Activated T-helper 17 cell treated with anti-CD3 and anti-CD28 coated beads, Interleukin-2, amount 50 U/mL, for 72 hours (primary cell): ENCODE measurements around the gene CUL5. TPM values are rescaled to one million over a fixed set of nuclear protein-coding genes. Genes with fewer than 3 reads are reported as not detected.
A peak's percentile ranks its signal among the peaks of the same experiment; 100 is the strongest.

ENCODE experiments used
- ATAC-seq: fragments of 150-1000 bp; cut with Tn5 transposase; replicated peaks from 2 replicates; pipeline ENCODE4 v1.10.0; 2021; ENCODE audit warnings: mild to moderate bottlenecking, moderate library complexity
- H3K27ac Mint-ChIP-seq: one replicate; pipeline ENCODE4 v1.8.0; 2022; ENCODE audit warnings: mixed read lengths
- H3K27me3 Mint-ChIP-seq: one replicate; pipeline ENCODE4 v1.8.0; 2022; ENCODE audit warnings: mixed read lengths
- H3K36me3 Mint-ChIP-seq: one replicate; pipeline ENCODE4 v1.8.0; 2022; ENCODE audit warnings: low read depth, mild to moderate bottlenecking, mixed read lengths
- H3K4me1 Mint-ChIP-seq: one replicate; pipeline ENCODE4 v1.8.0; 2022; ENCODE audit warnings: mixed read lengths
- H3K4me3 Mint-ChIP-seq: one replicate; pipeline ENCODE4 v1.8.0; 2022; ENCODE audit warnings: mild to moderate bottlenecking, mixed read lengths
- H3K9me3 Mint-ChIP-seq: one replicate; pipeline ENCODE4 v1.8.0; 2022; ENCODE audit warnings: mixed read lengths
- total RNA-seq, 2 donors: library from RNA; stranded (reverse); gene quantifications; one replicate each; pipeline ENCODE4 v1.2.3, GENCODE V29; 2022

CUL5 gene
- total RNA-seq, result 10 to 100 TPM; 32.3 to 34.4 TPM

- peaks cover 8% of the 10 kb centered on the region for H3K4me1 Mint-ChIP-seq
- H3K36me3 Mint-ChIP-seq, result peaks cover 19% of the 10 kb centered on the region
- peak; percentile 88 for ATAC-seq
- H3K27me3 Mint-ChIP-seq, result no peaks in the 10 kb centered on the region
- H3K27ac Mint-ChIP-seq, result peak within 1 kb of the TSS; percentile 93
- no peaks in the 10 kb centered on the region for H3K9me3 Mint-ChIP-seq
- H3K4me3 Mint-ChIP-seq, result no peak within 1 kb of the TSS
Observed at GRCh38 chr11:108008656-108009496, at the start of gene CUL5. CUL5 (plus strand) TSS chr11:108008898; CDS start chr11:108009349, 451 bp downstream.

- H3K27me3 Mint-ChIP-seq, result peaks cover 11% of the 10 kb centered on the region
- H3K27ac Mint-ChIP-seq, result no peak overlapping the region
- H3K36me3 Mint-ChIP-seq, result no peaks in the 10 kb centered on the region
- no peaks in the 10 kb centered on the region for H3K4me1 Mint-ChIP-seq
- H3K9me3 Mint-ChIP-seq, result no peaks in the 10 kb centered on the region
- no peak for ATAC-seq
- no peak overlapping the region for H3K4me3 Mint-ChIP-seq
Observed at GRCh38 chr11:107961480-107961879, 47.2 kb upstream of the CUL5 start.

GRCh38 chr11:107962181-107962580, 46.5 kb upstream of the CUL5 start:
- Mint-ChIP-seq H3K9me3 (no peaks in the 10 kb centered on the region), H3K4me3 (no peak overlapping the region), H3K36me3 (no peaks in the 10 kb centered on the region), H3K27me3 (peaks cover 4% of the 10 kb centered on the region), H3K4me1 (no peaks in the 10 kb centered on the region), H3K27ac (no peak overlapping the region)
- ATAC-seq, result no peak

- peaks cover 4% of the 10 kb centered on the region for H3K27me3 Mint-ChIP-seq
- no peaks in the 10 kb centered on the region for H3K4me1 Mint-ChIP-seq
- no peak overlapping the region for H3K4me3 Mint-ChIP-seq
- no peak overlapping the region for H3K27ac Mint-ChIP-seq
- ATAC-seq, result no peak
- H3K36me3 Mint-ChIP-seq, result no peaks in the 10 kb centered on the region
- H3K9me3 Mint-ChIP-seq, result no peaks in the 10 kb centered on the region
Observed at GRCh38 chr11:107963091-107963490, 45.6 kb upstream of the CUL5 start.

- ATAC-seq, result no peak
- H3K4me1 Mint-ChIP-seq, result no peaks in the 10 kb centered on the region
- no peak overlapping the region for H3K27ac Mint-ChIP-seq
- no peaks in the 10 kb centered on the region for H3K9me3 Mint-ChIP-seq
- peaks cover 7% of the 10 kb centered on the region for H3K27me3 Mint-ChIP-seq
- no peaks in the 10 kb centered on the region for H3K36me3 Mint-ChIP-seq
- no peak overlapping the region for H3K4me3 Mint-ChIP-seq
Observed at GRCh38 chr11:107969219-107969618, 39.5 kb upstream of the CUL5 start.

- Mint-ChIP-seq H3K27ac (no peak overlapping the region), H3K4me1 (no peaks in the 10 kb centered on the region), H3K9me3 (no peaks in the 10 kb centered on the region), H3K27me3 (peaks cover 7% of the 10 kb centered on the region), H3K36me3 (no peaks in the 10 kb centered on the region), H3K4me3 (no peak overlapping the region)
- no peak for ATAC-seq
Observed at GRCh38 chr11:107970049-107970448, 38.6 kb upstream of the CUL5 start.

- Mint-ChIP-seq H3K27ac (no peak overlapping the region), H3K4me1 (no peaks in the 10 kb centered on the region), H3K27me3 (peaks cover 3% of the 10 kb centered on the region), H3K9me3 (no peaks in the 10 kb centered on the region), H3K36me3 (no peaks in the 10 kb centered on the region), H3K4me3 (no peak overlapping the region)
- ATAC-seq, result no peak
Observed at GRCh38 chr11:107973641-107974040, 35.1 kb upstream of the CUL5 start.

- no peak for ATAC-seq
- Mint-ChIP-seq H3K36me3 (no peaks in the 10 kb centered on the region), H3K4me1 (no peaks in the 10 kb centered on the region), H3K27me3 (peaks cover 6% of the 10 kb centered on the region), H3K27ac (no peak overlapping the region), H3K9me3 (no peaks in the 10 kb centered on the region), H3K4me3 (no peak overlapping the region)
Observed at GRCh38 chr11:107988397-107989158, 20.1 kb upstream of the CUL5 start.

- H3K4me3 Mint-ChIP-seq, result no peak overlapping the region
- H3K36me3 Mint-ChIP-seq, result no peaks in the 10 kb centered on the region
- H3K9me3 Mint-ChIP-seq, result no peaks in the 10 kb centered on the region
- H3K27ac Mint-ChIP-seq, result no peak overlapping the region
- no peak for ATAC-seq
- no peaks in the 10 kb centered on the region for H3K4me1 Mint-ChIP-seq
- peaks cover 18% of the 10 kb centered on the region for H3K27me3 Mint-ChIP-seq
Observed at GRCh38 chr11:107991868-107992414, 16.8 kb upstream of the CUL5 start.

GRCh38 chr11:107996006-107996776, 12.5 kb upstream of the CUL5 start:
- no peak for ATAC-seq
- Mint-ChIP-seq H3K4me1 (no peaks in the 10 kb centered on the region), H3K27ac (no peak overlapping the region), H3K9me3 (no peaks in the 10 kb centered on the region), H3K27me3 (peaks cover 19% of the 10 kb centered on the region), H3K36me3 (no peaks in the 10 kb centered on the region), H3K4me3 (no peak overlapping the region)

- Mint-ChIP-seq H3K9me3 (no peaks in the 10 kb centered on the region), H3K4me3 (no peak overlapping the region), H3K27ac (no peak overlapping the region), H3K4me1 (no peaks in the 10 kb centered on the region), H3K27me3 (peaks cover 12% of the 10 kb centered on the region), H3K36me3 (no peaks in the 10 kb centered on the region)
- no peak for ATAC-seq
Observed at GRCh38 chr11:107998761-107999160, 9.9 kb upstream of the CUL5 start.

- Mint-ChIP-seq H3K27me3 (peaks cover 12% of the 10 kb centered on the region), H3K4me3 (no peak overlapping the region), H3K4me1 (no peaks in the 10 kb centered on the region), H3K9me3 (no peaks in the 10 kb centered on the region), H3K36me3 (no peaks in the 10 kb centered on the region), H3K27ac (no peak overlapping the region)
- ATAC-seq, result peak; percentile 49
Observed at GRCh38 chr11:107999759-108000455, 8.8 kb upstream of the CUL5 start.

GRCh38 chr11:108002476-108002875, 6.2 kb upstream of the CUL5 start:
- Mint-ChIP-seq H3K4me1 (no peaks in the 10 kb centered on the region), H3K27me3 (no peaks in the 10 kb centered on the region)
- peak; percentile 54 for ATAC-seq

GRCh38 chr11:108003623-108004022, 5.1 kb upstream of the CUL5 start:
- no peaks in the 10 kb centered on the region for H3K4me1 Mint-ChIP-seq
- no peaks in the 10 kb centered on the region for H3K9me3 Mint-ChIP-seq
- H3K36me3 Mint-ChIP-seq, result no peaks in the 10 kb centered on the region
- no peak for ATAC-seq
- H3K4me3 Mint-ChIP-seq, result no peak overlapping the region
- no peak overlapping the region for H3K27ac Mint-ChIP-seq
- H3K27me3 Mint-ChIP-seq, result no peaks in the 10 kb centered on the region

More at GRCh38 chr11:108002476-108002875, 6.2 kb upstream of the CUL5 start:
- H3K4me3 Mint-ChIP-seq, result no peak overlapping the region
- H3K9me3 Mint-ChIP-seq, result no peaks in the 10 kb centered on the region
- H3K27ac Mint-ChIP-seq, result peak overlapping the region; percentile 20
- no peaks in the 10 kb centered on the region for H3K36me3 Mint-ChIP-seq
